Measurements from ENCODE around the gene FBXO27. TPM values are rescaled to one million over a fixed set of nuclear protein-coding genes. Genes with fewer than 3 reads are reported as not detected.

Gene FBXO27
- total and polyA plus RNA-seq, 2 experiments from 2014 or later: 6.2 to 13.7 TPM

DNA sequence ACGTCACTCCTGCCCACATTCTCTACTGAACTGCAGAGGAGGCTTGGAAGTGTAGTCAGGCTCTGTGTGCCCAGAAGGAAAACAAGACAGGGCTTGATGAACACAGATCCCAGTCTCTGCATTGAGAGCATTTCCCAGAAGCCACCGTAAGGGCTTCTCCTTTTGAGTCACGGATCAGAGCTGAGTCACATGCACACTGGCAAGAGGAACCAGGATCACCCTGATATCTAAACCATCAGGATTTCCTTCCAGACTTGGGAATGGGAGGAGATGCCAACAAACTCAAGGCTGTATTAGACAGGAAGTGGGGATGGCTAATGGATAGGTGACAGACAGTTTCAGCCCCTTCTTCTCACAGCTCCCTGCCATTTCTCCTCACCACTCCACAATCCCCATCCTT, 39.1 kb downstream of the FBXO27 start:
- H2AFZ ChIP-seq: no peak overlapping the region
- no peaks in the 10 kb centered on the region for H3K36me3 ChIP-seq (ENCODE audit: insufficient read depth)
- ATAC-seq: no peak
- no peak overlapping the region for H3K4me2 ChIP-seq
- Mint-ChIP-seq H3K4me3 (no peak overlapping the region), H3K27me3 (ENCODE audit: insufficient read depth, low read depth, poor library complexity) (peaks cover 9% of the 10 kb centered on the region), H3K27ac (no peak overlapping the region), H3K4me1 (peaks cover 6% of the 10 kb centered on the region), H3K36me3 (ENCODE audit: low read depth) (no peaks in the 10 kb centered on the region), H3K9me3 (no peaks in the 10 kb centered on the region)
- H3K9me2 ChIP-seq (ENCODE audit: insufficient read depth): no peaks in the 10 kb centered on the region
- no peaks in the 10 kb centered on the region for H3F3A ChIP-seq (replicated peaks; ENCODE audit: low read depth)
- H3K27ac ChIP-seq (ENCODE audit: low read depth): no peak overlapping the region
- H3K79me2 ChIP-seq (replicated peaks; ENCODE audit: insufficient read depth): no peaks in the 10 kb centered on the region
- no peaks in the 10 kb centered on the region for H3K27me3 ChIP-seq (ENCODE audit: insufficient read depth)
- H3K4me1 ChIP-seq (ENCODE audit: insufficient read depth): peaks cover 5% of the 10 kb centered on the region
- no peak for DNase-seq (ENCODE audit: low spot score)
- H4K20me1 ChIP-seq (replicated peaks; ENCODE audit: insufficient read depth): no peaks in the 10 kb centered on the region
- no peak overlapping the region for H3K4me3 ChIP-seq
- TF ChIP-seq, protein P1, sequence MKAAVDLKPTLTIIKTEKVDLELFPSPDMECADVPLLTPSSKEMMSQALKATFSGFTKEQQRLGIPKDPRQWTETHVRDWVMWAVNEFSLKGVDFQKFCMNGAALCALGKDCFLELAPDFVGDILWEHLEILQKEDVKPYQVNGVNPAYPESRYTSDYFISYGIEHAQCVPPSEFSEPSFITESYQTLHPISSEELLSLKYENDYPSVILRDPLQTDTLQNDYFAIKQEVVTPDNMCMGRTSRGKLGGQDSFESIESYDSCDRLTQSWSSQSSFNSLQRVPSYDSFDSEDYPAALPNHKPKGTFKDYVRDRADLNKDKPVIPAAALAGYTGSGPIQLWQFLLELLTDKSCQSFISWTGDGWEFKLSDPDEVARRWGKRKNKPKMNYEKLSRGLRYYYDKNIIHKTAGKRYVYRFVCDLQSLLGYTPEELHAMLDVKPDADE (IDR thresholded peaks at IDR 0.05): no peak
- TF ChIP-seq STAT1 (IDR thresholded peaks at IDR 0.05; ENCODE audit: unreplicated experiment) (no peak), POLR2AphosphoS5 (IDR thresholded peaks at IDR 0.05; ENCODE audit: low read depth) (no peak), EZH2phosphoT487 (IDR thresholded peaks at IDR 0.05; ENCODE audit: unreplicated experiment) (no peak), JUNB (IDR thresholded peaks at IDR 0.05; ENCODE audit: unreplicated experiment) (no peak), NANOG (IDR thresholded peaks at IDR 0.05; ENCODE audit: borderline replicate concordance) (no peak), EZH2 (IDR thresholded peaks at IDR 0.05; ENCODE audit: low read depth, unreplicated experiment) (no peak), ZNF331 (CRISPR knock-in tag; IDR thresholded peaks at IDR 0.05; ENCODE audit: low read depth) (no peak), CREB1 (CRISPR knock-in tag; IDR thresholded peaks at IDR 0.05; ENCODE audit: low read depth) (no peak), ZNF114 (CRISPR knock-in tag; IDR thresholded peaks at IDR 0.05) (no peak)
- TF ChIP-seq, protein P2, sequence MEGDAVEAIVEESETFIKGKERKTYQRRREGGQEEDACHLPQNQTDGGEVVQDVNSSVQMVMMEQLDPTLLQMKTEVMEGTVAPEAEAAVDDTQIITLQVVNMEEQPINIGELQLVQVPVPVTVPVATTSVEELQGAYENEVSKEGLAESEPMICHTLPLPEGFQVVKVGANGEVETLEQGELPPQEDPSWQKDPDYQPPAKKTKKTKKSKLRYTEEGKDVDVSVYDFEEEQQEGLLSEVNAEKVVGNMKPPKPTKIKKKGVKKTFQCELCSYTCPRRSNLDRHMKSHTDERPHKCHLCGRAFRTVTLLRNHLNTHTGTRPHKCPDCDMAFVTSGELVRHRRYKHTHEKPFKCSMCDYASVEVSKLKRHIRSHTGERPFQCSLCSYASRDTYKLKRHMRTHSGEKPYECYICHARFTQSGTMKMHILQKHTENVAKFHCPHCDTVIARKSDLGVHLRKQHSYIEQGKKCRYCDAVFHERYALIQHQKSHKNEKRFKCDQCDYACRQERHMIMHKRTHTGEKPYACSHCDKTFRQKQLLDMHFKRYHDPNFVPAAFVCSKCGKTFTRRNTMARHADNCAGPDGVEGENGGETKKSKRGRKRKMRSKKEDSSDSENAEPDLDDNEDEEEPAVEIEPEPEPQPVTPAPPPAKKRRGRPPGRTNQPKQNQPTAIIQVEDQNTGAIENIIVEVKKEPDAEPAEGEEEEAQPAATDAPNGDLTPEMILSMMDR (conservative IDR thresholded peaks at IDR 0.05; ENCODE audit: low read depth in 2 of 2): no peak
- TF ChIP-seq, protein P3, sequence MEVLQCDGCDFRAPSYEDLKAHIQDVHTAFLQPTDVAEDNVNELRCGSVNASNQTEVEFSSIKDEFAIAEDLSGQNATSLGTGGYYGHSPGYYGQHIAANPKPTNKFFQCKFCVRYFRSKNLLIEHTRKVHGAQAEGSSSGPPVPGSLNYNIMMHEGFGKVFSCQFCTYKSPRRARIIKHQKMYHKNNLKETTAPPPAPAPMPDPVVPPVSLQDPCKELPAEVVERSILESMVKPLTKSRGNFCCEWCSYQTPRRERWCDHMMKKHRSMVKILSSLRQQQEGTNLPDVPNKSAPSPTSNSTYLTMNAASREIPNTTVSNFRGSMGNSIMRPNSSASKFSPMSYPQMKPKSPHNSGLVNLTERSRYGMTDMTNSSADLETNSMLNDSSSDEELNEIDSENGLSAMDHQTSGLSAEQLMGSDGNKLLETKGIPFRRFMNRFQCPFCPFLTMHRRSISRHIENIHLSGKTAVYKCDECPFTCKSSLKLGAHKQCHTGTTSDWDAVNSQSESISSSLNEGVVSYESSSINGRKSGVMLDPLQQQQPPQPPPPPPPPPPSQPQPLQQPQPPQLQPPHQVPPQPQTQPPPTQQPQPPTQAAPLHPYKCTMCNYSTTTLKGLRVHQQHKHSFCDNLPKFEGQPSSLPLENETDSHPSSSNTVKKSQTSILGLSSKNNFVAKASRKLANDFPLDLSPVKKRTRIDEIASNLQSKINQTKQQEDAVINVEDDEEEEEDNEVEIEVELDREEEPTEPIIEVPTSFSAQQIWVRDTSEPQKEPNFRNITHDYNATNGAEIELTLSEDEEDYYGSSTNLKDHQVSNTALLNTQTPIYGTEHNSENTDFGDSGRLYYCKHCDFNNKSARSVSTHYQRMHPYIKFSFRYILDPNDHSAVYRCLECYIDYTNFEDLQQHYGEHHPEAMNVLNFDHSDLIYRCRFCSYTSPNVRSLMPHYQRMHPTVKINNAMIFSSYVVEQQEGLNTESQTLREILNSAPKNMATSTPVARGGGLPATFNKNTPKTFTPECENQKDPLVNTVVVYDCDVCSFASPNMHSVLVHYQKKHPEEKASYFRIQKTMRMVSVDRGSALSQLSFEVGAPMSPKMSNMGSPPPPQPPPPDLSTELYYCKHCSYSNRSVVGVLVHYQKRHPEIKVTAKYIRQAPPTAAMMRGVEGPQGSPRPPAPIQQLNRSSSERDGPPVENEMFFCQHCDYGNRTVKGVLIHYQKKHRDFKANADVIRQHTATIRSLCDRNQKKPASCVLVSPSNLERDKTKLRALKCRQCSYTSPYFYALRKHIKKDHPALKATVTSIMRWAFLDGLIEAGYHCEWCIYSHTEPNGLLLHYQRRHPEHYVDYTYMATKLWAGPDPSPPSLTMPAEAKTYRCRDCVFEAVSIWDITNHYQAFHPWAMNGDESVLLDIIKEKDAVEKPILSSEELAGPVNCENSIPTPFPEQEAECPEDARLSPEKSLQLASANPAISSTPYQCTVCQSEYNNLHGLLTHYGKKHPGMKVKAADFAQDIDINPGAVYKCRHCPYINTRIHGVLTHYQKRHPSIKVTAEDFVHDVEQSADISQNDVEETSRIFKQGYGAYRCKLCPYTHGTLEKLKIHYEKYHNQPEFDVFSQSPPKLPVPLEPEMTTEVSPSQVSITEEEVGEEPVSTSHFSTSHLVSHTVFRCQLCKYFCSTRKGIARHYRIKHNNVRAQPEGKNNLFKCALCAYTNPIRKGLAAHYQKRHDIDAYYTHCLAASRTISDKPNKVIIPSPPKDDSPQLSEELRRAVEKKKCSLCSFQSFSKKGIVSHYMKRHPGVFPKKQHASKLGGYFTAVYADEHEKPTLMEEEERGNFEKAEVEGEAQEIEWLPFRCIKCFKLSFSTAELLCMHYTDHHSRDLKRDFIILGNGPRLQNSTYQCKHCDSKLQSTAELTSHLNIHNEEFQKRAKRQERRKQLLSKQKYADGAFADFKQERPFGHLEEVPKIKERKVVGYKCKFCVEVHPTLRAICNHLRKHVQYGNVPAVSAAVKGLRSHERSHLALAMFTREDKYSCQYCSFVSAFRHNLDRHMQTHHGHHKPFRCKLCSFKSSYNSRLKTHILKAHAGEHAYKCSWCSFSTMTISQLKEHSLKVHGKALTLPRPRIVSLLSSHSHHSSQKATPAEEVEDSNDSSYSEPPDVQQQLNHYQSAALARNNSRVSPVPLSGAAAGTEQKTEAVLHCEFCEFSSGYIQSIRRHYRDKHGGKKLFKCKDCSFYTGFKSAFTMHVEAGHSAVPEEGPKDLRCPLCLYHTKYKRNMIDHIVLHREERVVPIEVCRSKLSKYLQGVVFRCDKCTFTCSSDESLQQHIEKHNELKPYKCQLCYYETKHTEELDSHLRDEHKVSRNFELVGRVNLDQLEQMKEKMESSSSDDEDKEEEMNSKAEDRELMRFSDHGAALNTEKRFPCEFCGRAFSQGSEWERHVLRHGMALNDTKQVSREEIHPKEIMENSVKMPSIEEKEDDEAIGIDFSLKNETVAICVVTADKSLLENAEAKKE (CRISPR knock-in tag; IDR thresholded peaks at IDR 0.05): no peak
- TF ChIP-seq, protein P4, sequence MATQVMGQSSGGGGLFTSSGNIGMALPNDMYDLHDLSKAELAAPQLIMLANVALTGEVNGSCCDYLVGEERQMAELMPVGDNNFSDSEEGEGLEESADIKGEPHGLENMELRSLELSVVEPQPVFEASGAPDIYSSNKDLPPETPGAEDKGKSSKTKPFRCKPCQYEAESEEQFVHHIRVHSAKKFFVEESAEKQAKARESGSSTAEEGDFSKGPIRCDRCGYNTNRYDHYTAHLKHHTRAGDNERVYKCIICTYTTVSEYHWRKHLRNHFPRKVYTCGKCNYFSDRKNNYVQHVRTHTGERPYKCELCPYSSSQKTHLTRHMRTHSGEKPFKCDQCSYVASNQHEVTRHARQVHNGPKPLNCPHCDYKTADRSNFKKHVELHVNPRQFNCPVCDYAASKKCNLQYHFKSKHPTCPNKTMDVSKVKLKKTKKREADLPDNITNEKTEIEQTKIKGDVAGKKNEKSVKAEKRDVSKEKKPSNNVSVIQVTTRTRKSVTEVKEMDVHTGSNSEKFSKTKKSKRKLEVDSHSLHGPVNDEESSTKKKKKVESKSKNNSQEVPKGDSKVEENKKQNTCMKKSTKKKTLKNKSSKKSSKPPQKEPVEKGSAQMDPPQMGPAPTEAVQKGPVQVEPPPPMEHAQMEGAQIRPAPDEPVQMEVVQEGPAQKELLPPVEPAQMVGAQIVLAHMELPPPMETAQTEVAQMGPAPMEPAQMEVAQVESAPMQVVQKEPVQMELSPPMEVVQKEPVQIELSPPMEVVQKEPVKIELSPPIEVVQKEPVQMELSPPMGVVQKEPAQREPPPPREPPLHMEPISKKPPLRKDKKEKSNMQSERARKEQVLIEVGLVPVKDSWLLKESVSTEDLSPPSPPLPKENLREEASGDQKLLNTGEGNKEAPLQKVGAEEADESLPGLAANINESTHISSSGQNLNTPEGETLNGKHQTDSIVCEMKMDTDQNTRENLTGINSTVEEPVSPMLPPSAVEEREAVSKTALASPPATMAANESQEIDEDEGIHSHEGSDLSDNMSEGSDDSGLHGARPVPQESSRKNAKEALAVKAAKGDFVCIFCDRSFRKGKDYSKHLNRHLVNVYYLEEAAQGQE (IDR thresholded peaks at IDR 0.05; ENCODE audit: unreplicated experiment): no peak

Data from GM23338 (cell line).